HG02623 (cell line): Measurements from ENCODE around the gene CALML6.

ENCODE experiments used
- ATAC-seq: cut with Tn5 transposase; IDR thresholded peaks from one replicate; pipeline ENCODE4 v1.9.1; 2021; ENCODE audit warnings: moderate library complexity; ENCODE audit not compliant: unreplicated experiment

The CALML6 gene

DNA sequence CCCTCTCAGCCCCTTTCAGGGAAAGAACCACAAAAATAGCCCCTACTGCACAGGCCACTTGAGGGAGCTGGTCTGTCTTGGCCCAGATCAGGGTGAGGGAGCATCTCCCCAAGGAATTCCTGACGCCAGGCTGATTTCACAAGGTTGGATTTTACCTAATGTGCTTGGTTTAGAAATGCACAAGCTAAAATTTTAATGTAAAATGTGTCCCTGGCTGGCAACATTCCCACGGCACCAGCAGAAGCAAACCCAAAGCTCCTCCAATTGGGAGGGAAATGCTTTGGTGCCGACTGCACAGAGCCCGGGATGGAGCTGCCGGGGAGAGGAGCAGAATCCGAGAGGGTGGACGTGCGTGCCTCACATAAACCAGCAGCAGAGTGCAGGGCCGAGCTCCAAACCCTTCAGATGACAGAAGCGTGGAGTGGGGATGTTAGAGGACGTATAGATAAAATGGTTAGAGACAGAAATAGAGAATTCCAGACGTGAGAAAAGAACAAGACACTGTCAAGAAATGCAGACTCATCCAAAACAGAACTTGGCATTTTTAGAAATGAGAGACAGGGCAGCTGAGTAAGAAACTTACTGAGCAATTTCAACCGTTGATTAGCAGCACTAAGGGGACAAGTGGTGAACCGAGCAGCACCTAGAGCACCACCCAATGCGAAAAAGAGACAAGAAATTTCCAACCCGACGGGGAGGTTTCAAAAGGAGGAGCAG lies 45.6 kb downstream of the CALML6 start:
- no peak for ATAC-seq

DNA sequence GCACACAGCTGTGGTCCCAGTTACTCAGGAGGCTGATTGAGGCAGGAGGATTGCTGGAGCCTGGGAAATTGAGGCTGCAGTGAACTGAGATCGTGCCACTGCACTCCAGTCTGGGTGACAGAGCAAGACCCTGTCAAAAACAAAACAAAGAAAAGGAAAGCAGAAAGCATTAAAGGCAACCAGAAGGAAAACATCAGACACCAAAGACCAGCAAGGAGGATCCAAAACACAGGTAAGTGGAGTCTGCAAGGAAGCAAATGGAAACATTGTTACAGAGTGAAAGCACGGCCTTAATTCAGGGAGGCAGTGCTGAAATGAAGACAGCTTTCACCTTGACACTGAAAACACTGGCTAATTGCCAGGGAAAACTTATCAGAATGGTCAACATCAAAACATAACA lies 47.7 kb downstream of the CALML6 start:
- ATAC-seq: no peak

DNA sequence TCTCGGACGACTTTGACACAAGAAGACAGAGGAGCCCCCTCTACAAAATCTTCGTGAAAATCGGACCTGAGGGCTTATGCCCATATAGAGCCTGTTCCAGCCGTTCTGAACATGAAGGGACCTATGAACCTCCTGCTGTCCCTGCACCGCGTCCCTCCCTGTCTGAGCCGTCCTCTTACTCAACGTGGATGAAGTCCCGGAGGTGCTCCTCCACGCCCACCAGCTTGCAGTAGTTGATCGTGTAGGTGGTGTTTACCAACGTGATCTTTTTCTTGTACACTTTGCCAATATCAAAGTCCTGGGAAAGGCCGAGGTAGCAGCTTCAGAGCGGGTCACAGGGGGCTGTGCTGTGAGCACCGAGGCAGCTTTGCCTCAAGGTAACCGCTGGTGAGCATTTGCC lies 48.5 kb downstream of the CALML6 start:
- no peak for ATAC-seq

DNA sequence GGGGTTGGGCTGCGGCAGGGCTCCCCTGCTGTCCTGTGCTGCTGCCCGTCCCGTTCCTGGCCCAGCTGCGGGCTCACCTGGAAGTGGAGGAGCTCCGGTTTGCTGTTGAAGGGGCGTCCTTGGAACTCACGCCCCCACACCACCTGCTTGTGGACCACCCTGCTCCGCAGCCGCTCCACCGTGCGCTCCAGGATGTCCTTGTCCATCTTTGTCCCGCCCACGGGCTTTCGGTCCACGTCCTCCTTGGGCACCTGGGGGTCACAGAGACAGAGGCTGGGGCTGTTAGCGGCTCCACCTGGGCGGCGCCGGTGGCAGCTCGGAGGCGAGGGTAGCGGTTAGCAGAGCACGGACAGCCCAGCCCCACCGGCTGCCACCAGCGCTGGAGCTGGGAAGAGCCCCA lies 49.8 kb downstream of the CALML6 start:
- no peak for ATAC-seq

DNA sequence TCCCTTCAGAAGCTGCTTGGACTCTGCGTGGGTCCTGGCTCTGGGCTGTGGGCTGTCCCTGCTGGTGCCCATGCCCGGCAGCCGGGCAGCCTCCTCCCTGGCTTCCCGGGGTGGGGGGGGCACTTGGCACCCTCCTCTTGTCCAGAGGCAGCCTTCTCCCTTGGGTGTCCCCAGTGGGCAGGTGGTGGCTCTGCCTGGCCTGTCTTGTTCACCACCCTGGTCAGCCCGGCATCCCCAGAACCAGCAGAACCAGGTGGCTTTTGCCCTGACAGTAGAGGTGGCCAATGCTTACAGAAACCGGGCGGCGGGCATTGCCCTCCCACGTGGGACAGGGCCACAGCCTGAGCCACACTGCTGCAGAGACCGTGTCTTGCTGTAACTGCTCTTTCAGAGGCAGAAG lies 50.5 kb downstream of the CALML6 start:
- no peak for ATAC-seq

DNA sequence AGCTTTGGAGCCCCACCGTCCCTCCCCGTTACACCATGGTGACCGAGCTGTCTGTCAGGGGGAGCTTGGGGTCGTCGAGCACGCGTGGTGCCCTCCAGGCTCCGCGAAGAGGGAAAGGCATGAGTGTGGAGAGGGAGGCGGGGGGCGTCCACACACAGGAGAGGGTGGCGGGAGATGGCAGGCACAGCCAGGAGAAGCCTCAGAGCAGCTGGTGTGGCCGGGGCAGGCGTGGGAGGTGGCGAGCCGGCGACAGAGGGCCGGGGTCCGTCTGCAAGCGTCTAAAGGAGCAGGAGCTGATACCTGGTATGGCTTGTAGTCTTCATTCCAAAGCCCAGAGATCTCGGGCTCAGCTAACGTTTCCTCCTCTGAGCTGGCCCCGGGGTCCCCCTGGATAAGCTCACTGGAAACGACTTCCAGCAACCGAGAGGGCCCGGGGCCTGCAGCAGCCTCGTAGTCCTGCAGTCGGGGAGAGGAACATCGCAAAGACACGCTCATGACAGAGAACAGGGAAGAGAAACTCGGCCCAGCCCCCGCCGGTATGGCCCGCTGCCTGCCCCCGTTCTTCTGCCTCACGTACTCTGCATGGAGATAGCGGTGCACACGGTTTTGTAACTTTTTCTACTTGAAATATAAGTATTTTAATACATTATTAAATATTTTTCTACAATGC lies 51.1 kb downstream of the CALML6 start:
- no peak for ATAC-seq
